ENCODE data around the gene RIN3. TPM values are rescaled to one million over a fixed set of nuclear protein-coding genes. Genes with fewer than 3 reads are reported as not detected.

RIN3 gene
- total RNA-seq, 1 experiment from 2014 or later = 1.5 TPM

DNA sequence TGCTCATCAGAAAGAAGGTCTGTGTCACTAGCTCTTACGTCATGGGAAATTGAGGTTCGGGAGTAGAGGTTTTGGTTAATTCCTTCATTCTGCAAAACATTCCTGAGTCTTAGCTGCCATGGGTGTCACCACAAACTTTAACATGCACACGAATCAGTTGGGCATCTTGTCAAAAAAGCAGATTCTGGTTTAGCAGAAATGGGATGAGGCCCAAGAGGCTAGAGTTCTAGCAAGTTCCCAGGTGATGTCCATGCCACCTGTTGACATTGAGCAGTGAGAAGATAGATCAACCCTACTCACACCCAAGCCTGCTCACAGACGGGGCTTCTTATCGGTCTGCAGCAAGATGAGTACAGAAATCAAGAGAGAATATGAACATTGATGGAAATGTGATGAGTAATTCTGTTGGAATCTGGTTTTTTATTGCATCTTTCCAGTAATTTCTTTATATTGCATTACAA, 11.7 kb upstream of the RIN3 start:
- Histone ChIP-seq H2AK5ac (ENCODE audit: insufficient read length, low read length) (no peak overlapping the region), H3K9ac (ENCODE audit: extremely low read depth, insufficient read length, low read length) (no peak overlapping the region), H3K27ac (ENCODE audit: insufficient read length, low read depth, low read length) (no peak overlapping the region), H3K56ac (ENCODE audit: insufficient read length, low read depth, low read length) (no peak overlapping the region), H3K23me2 (ENCODE audit: insufficient read length, low read depth, low read length, poor library complexity, severe bottlenecking) (no peaks in the 10 kb centered on the region), H3K23ac (ENCODE audit: insufficient read length, low read depth, low read length) (no peak overlapping the region), H4K91ac (ENCODE audit: insufficient read length, low read depth, low read length) (no peak overlapping the region), H3T11ph (ENCODE audit: low read length) (no peak overlapping the region), H3K9me3 (ENCODE audit: control insufficient read depth, low read depth, low read length) (no peaks in the 10 kb centered on the region), H2BK15ac (ENCODE audit: low read depth, low read length) (no peak overlapping the region), H3K4ac (ENCODE audit: low read depth, low read length) (no peak overlapping the region), H3K18ac (ENCODE audit: insufficient read length, low read depth, low read length) (no peak overlapping the region), H3K4me2 (ENCODE audit: insufficient read depth, insufficient read length, low read length) (no peak overlapping the region), H3K4me1 (ENCODE audit: insufficient read depth, low read length) (no peaks in the 10 kb centered on the region; the same call in 1 of the 2 replicates), H3K79me2 (ENCODE audit: insufficient read depth, low read length) (no peaks in the 10 kb centered on the region), H4K8ac (replicated peaks; ENCODE audit: insufficient read length, low read depth, low read length) (no peak overlapping the region), H2BK5ac (ENCODE audit: insufficient read length, low read length) (no peak overlapping the region), H2BK120ac (ENCODE audit: low read depth, low read length, poor library complexity, severe bottlenecking) (no peak overlapping the region), H4K5ac (ENCODE audit: insufficient read length, low read depth, low read length) (no peak overlapping the region), H2AFZ (ENCODE audit: low read length) (no peak overlapping the region), H2BK20ac (ENCODE audit: low read depth, low read length, poor library complexity, severe bottlenecking) (no peak overlapping the region), H3K79me1 (ENCODE audit: insufficient read depth, low read depth, low read length, poor library complexity, severe bottlenecking) (no peaks in the 10 kb centered on the region), H3K14ac (ENCODE audit: insufficient read depth, low read length) (no peak overlapping the region), H3K27me3 (ENCODE audit: insufficient read depth, low read length) (no peaks in the 10 kb centered on the region), H2BK12ac (ENCODE audit: insufficient read length, low read depth, low read length) (no peak overlapping the region), H4K20me1 (ENCODE audit: control insufficient read depth, insufficient read depth, insufficient read length) (no peaks in the 10 kb centered on the region)
- 0 out of 5 replicates have a peak, but pooled peaks cover 0 to 2% of the 10 kb centered on the region in 2 experiments for H3K9me3 Mint-ChIP-seq
- H3K4me3 Mint-ChIP-seq = no peak overlapping the region
- TF ChIP-seq, protein P1, sequence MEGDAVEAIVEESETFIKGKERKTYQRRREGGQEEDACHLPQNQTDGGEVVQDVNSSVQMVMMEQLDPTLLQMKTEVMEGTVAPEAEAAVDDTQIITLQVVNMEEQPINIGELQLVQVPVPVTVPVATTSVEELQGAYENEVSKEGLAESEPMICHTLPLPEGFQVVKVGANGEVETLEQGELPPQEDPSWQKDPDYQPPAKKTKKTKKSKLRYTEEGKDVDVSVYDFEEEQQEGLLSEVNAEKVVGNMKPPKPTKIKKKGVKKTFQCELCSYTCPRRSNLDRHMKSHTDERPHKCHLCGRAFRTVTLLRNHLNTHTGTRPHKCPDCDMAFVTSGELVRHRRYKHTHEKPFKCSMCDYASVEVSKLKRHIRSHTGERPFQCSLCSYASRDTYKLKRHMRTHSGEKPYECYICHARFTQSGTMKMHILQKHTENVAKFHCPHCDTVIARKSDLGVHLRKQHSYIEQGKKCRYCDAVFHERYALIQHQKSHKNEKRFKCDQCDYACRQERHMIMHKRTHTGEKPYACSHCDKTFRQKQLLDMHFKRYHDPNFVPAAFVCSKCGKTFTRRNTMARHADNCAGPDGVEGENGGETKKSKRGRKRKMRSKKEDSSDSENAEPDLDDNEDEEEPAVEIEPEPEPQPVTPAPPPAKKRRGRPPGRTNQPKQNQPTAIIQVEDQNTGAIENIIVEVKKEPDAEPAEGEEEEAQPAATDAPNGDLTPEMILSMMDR (conservative IDR thresholded peaks at IDR 0.05) = no peak
- H3K27ac Mint-ChIP-seq = no peak overlapping the region; a peak in 1 of 7 replicates
- H3K36me3 Mint-ChIP-seq (ENCODE audit: insufficient read depth in 1 of 3, low read depth in 3 of 3) = no peaks in the 10 kb centered on the region
- H3K4me1 Mint-ChIP-seq = peaks cover 16 to 19% of the 10 kb centered on the region in 2 experiments
- no peak for DNase-seq
- H3K27me3 Mint-ChIP-seq (ENCODE audit: low read depth) = peaks cover 9% of the 10 kb centered on the region
- no CpG with 5 or more reads among the region's 5 CpGs for WGBS (ENCODE audit: extremely low coverage, insufficient read length, low lambda C conversion rate)
